Caco-2 (cell line): ENCODE measurements around the gene VPS26A. TPM values are rescaled to one million over a fixed set of nuclear protein-coding genes. Genes with fewer than 3 reads are reported as not detected.

Experiments
- BruUV-seq: library from RNA; stranded (reverse); fragments of 400-500 nt; replicated peaks from 2 replicates; lab custom pipeline; 2021; lab: Mats Ljungman, UMichigan
- CTCF ChIA-PET: fragments of 300-600 bp; sonication (Branson Sonifier 250); formaldehyde crosslinking; loops from one replicate; lab custom pipeline; 2022; ENCODE audit warnings: antibody characterized with exemption; lab: Charles Lee
- POLR2A ChIA-PET: fragments of 300-600 bp; sonication (Branson Sonifier 250); formaldehyde crosslinking; loops from one replicate; lab custom pipeline; 2022; ENCODE audit warnings: antibody characterized with exemption; lab: Charles Lee
- DNase-seq, 2 experiments: peaks; one replicate each; pipeline versions ENCODE4 v3.0.0 to v3.0.0-alpha.2; 2020 to 2022
- H3K27me3 ChIP-seq: replicated peaks from 2 replicates; pipeline ENCODE4 v1.6.0; 2011; ENCODE audit warnings: low read length; ENCODE audit not compliant: control insufficient read depth, insufficient read depth
- H3K36me3 ChIP-seq: 2 replicates; pipeline ENCODE4 v1.5.1; 2011; ENCODE audit warnings: low read length; ENCODE audit not compliant: control insufficient read depth, insufficient read depth
- H3K4me1 ChIP-seq: fragments of 250-450 bp; sonication (Bioruptor Pico); 2 replicates; pipeline ENCODE4 v1.5.1; 2020; ENCODE audit warnings: mild to moderate bottlenecking
- H3K4me3 ChIP-seq: 2 replicates; pipeline ENCODE4 v1.5.1; 2011; ENCODE audit warnings: low read depth, mild to moderate bottlenecking, control low read depth, low read length
- H3K9me3 ChIP-seq: fragments of 250-450 bp; sonication (Bioruptor Pico); 2 replicates; pipeline ENCODE4 v1.5.1; 2020; ENCODE audit warnings: mild to moderate bottlenecking, moderate library complexity
- H3K27ac Mint-ChIP-seq: one replicate; pipeline ENCODE4 v1.8.0; 2022; ENCODE audit warnings: mixed read lengths; ENCODE audit not compliant: unreplicated experiment
- H3K27me3 Mint-ChIP-seq: one replicate; pipeline ENCODE4 v1.8.0; 2022; ENCODE audit warnings: mixed read lengths; ENCODE audit not compliant: insufficient read depth, unreplicated experiment
- H3K36me3 Mint-ChIP-seq: one replicate; pipeline ENCODE4 v1.8.0; 2022; ENCODE audit warnings: mild to moderate bottlenecking, mixed read lengths; ENCODE audit not compliant: insufficient read depth, unreplicated experiment
- H3K4me1 Mint-ChIP-seq: one replicate; pipeline ENCODE4 v1.8.0; 2022; ENCODE audit warnings: low read depth, mixed read lengths; ENCODE audit not compliant: unreplicated experiment
- H3K4me3 Mint-ChIP-seq: one replicate; pipeline ENCODE4 v1.8.0; 2022; ENCODE audit warnings: mild to moderate bottlenecking, moderate library complexity, mixed read lengths; ENCODE audit not compliant: unreplicated experiment
- H3K9me3 Mint-ChIP-seq: one replicate; pipeline ENCODE4 v1.8.0; 2022; ENCODE audit warnings: mixed read lengths; ENCODE audit not compliant: unreplicated experiment
- CTCF ChIP-seq, 2 experiments: fragments of 200-600 bp in 1 of 2; IDR thresholded peaks; 1 replicate in 1 of 2; 2 replicates in 1 of 2; pipeline versions ENCODE4 v1.5.1 to v1.8.0; 2011 to 2022; ENCODE audit warnings: antibody characterized with exemption in 1 of 2, control low read depth in 1 of 2, inconsistent platforms in 1 of 2, low read depth in 1 of 2, low read length in 1 of 2, mild to moderate bottlenecking in 1 of 2, moderate library complexity in 1 of 2; ENCODE audit not compliant: insufficient read depth in 1 of 2, severe bottlenecking in 1 of 2, unreplicated experiment in 1 of 2
- intact Hi-C: fragments of 100-400 bp; cut with micrococcal nuclease; formaldehyde crosslinking; loops from one replicate; pipeline ENCODE4 v1.10.0; 2022; ENCODE audit not compliant: unreplicated experiment
- total RNA-seq: library from RNA; stranded (reverse); gene quantifications from 2 replicates; pipeline ENCODE4 v1.2.3, GENCODE V29; 2022

VPS26A gene
- total RNA-seq, 1 experiment from 2014 or later, result 143 TPM

- no peak for DNase-seq
- intact Hi-C loops, result no loop called here
- H3K36me3 ChIP-seq, result peaks cover 3% of the 10 kb centered on the region; the same call in 1 of the 2 replicates
- Mint-ChIP-seq H3K9me3 (no peaks in the 10 kb centered on the region), H3K27ac (no peak overlapping the region), H3K4me1 (no peaks in the 10 kb centered on the region), H3K4me3 (no peak overlapping the region), H3K27me3 (no peaks in the 10 kb centered on the region), H3K36me3 (peaks cover 26% of the 10 kb centered on the region)
- ChIA-PET CTCF (no interaction called here), POLR2A (no interaction called here)
- H3K9me3 ChIP-seq, result no peaks in the 10 kb centered on the region
- no peaks in the 10 kb centered on the region for H3K27me3 ChIP-seq
- no peak for TF ChIP-seq CTCF (IDR thresholded peaks at IDR 0.05; ENCODE audit: insufficient read depth in 1 of 2, low read depth in 1 of 2, low read length in 1 of 2, severe bottlenecking in 1 of 2, unreplicated experiment in 1 of 2)
- H3K4me1 ChIP-seq, result no peaks in the 10 kb centered on the region
- no peak overlapping the region for H3K4me3 ChIP-seq
- no TSS peak for BruUV-seq
These were observed 22.8 kb downstream of the VPS26A start for GRCh38 chr10:69146759-69147158.

- Histone ChIP-seq H3K9me3 (no peaks in the 10 kb centered on the region), H3K36me3 (no peaks in the 10 kb centered on the region), H3K27me3 (no peaks in the 10 kb centered on the region), H3K4me1 (peaks cover 4% of the 10 kb centered on the region; the same call in 1 of the 2 replicates), H3K4me3 (no peak overlapping the region)
- DNase-seq, result no peak
- Mint-ChIP-seq H3K4me3 (no peak overlapping the region), H3K36me3 (peaks cover 10% of the 10 kb centered on the region), H3K27ac (no peak overlapping the region), H3K4me1 (no peaks in the 10 kb centered on the region), H3K9me3 (no peaks in the 10 kb centered on the region), H3K27me3 (no peaks in the 10 kb centered on the region)
- no TSS peak for BruUV-seq
- CTCF ChIA-PET, result no interaction called here
- intact Hi-C loops, result no loop called here
- POLR2A ChIA-PET, result no interaction called here
- no peak for TF ChIP-seq CTCF (IDR thresholded peaks at IDR 0.05; ENCODE audit: insufficient read depth in 1 of 2, low read depth in 1 of 2, low read length in 1 of 2, severe bottlenecking in 1 of 2, unreplicated experiment in 1 of 2)
These were observed 28.0 kb downstream of the VPS26A start for GRCh38 chr10:69151984-69152383.

- intact Hi-C loops, result no loop called here
- CTCF ChIA-PET, result interaction anchor here (1.1 kb wide), 1 partner anchor 239 kb away, joined by 3 read pairs; no protein-coding TSS in a partner anchor
These were observed 29.2 kb downstream of the VPS26A start for GRCh38 chr10:69153227-69153626.

More at GRCh38 chr10:69153227-69153626, 29.2 kb downstream of the VPS26A start:
- H3K4me1 Mint-ChIP-seq, result no peaks in the 10 kb centered on the region
- peaks cover 16% of the 10 kb centered on the region for H3K36me3 Mint-ChIP-seq
- H3K4me3 Mint-ChIP-seq, result no peak overlapping the region
- no peak for TF ChIP-seq CTCF (IDR thresholded peaks at IDR 0.05; ENCODE audit: insufficient read depth in 1 of 2, low read depth in 1 of 2, low read length in 1 of 2, severe bottlenecking in 1 of 2, unreplicated experiment in 1 of 2)
- DNase-seq, result no peak
- Histone ChIP-seq H3K9me3 (no peaks in the 10 kb centered on the region), H3K36me3 (no peaks in the 10 kb centered on the region), H3K4me1 (peaks cover 4% of the 10 kb centered on the region; the same call in 1 of the 2 replicates), H3K4me3 (no peak overlapping the region), H3K27me3 (no peaks in the 10 kb centered on the region)
- POLR2A ChIA-PET, result no interaction called here
- BruUV-seq, result no TSS peak
- H3K27me3 Mint-ChIP-seq, result no peaks in the 10 kb centered on the region
- H3K27ac Mint-ChIP-seq, result no peak overlapping the region
- no peaks in the 10 kb centered on the region for H3K9me3 Mint-ChIP-seq
